Kidney epithelial cell (primary cell): ENCODE results near the gene FHL5. TPM values are rescaled to one million over a fixed set of nuclear protein-coding genes. Genes with fewer than 3 reads are reported as not detected.

Experiments used
- DNase-seq: peaks from one replicate; pipeline ENCODE4 v3.0.0-alpha.2; 2010; ENCODE audit warnings: low read depth
- H3K27me3 ChIP-seq: 2 replicates; pipeline ENCODE4 v1.6.0; 2011; ENCODE audit warnings: low read length; ENCODE audit not compliant: control insufficient read depth, insufficient read depth
- H3K36me3 ChIP-seq: 2 replicates; pipeline ENCODE4 v1.5.1; 2011; ENCODE audit warnings: low read length; ENCODE audit not compliant: control insufficient read depth, insufficient read depth
- H3K4me3 ChIP-seq: 2 replicates; pipeline ENCODE4 v1.5.1; 2011; ENCODE audit warnings: low read depth, mild to moderate bottlenecking, control low read depth, low read length
- total RNA-seq: library from RNA; depleted of rRNA; stranded (reverse); fragments of >200 nt; gene quantifications from 2 replicates; pipeline ENCODE4 v1.2.3, GENCODE V29; 2015
- TF ChIP-seq, protein P1 (sequence below): IDR thresholded peaks from 2 replicates; pipeline ENCODE4 v1.5.1; 2011; ENCODE audit warnings: mild to moderate bottlenecking, moderate library complexity, low read length, control low read depth, inconsistent platforms; ENCODE audit not compliant: insufficient read depth, poor library complexity, severe bottlenecking

The FHL5 gene
- total RNA-seq, 1 donor from 2014 or later: not detected

- no peaks in the 10 kb centered on the region for H3K27me3 ChIP-seq
- H3K4me3 ChIP-seq: no peak overlapping the region
- no peaks in the 10 kb centered on the region for H3K36me3 ChIP-seq
- no peak for DNase-seq
- TF ChIP-seq, protein P1, sequence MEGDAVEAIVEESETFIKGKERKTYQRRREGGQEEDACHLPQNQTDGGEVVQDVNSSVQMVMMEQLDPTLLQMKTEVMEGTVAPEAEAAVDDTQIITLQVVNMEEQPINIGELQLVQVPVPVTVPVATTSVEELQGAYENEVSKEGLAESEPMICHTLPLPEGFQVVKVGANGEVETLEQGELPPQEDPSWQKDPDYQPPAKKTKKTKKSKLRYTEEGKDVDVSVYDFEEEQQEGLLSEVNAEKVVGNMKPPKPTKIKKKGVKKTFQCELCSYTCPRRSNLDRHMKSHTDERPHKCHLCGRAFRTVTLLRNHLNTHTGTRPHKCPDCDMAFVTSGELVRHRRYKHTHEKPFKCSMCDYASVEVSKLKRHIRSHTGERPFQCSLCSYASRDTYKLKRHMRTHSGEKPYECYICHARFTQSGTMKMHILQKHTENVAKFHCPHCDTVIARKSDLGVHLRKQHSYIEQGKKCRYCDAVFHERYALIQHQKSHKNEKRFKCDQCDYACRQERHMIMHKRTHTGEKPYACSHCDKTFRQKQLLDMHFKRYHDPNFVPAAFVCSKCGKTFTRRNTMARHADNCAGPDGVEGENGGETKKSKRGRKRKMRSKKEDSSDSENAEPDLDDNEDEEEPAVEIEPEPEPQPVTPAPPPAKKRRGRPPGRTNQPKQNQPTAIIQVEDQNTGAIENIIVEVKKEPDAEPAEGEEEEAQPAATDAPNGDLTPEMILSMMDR: no peak
Observed at GRCh38 chr6:96528193-96528592, 34.7 kb upstream of the FHL5 start.

- Histone ChIP-seq H3K36me3 (no peaks in the 10 kb centered on the region), H3K27me3 (no peaks in the 10 kb centered on the region), H3K4me3 (no peak overlapping the region)
- no peak for DNase-seq
- TF ChIP-seq, protein P1: no peak
Observed at GRCh38 chr6:96532399-96532798, 30.5 kb upstream of the FHL5 start.

- H3K27me3 ChIP-seq: no peaks in the 10 kb centered on the region
- no peak overlapping the region for H3K4me3 ChIP-seq
- H3K36me3 ChIP-seq: no peaks in the 10 kb centered on the region
- TF ChIP-seq, protein P1: no peak
- DNase-seq: no peak
Observed at GRCh38 chr6:96537726-96538125, 25.2 kb upstream of the FHL5 start.

DNA sequence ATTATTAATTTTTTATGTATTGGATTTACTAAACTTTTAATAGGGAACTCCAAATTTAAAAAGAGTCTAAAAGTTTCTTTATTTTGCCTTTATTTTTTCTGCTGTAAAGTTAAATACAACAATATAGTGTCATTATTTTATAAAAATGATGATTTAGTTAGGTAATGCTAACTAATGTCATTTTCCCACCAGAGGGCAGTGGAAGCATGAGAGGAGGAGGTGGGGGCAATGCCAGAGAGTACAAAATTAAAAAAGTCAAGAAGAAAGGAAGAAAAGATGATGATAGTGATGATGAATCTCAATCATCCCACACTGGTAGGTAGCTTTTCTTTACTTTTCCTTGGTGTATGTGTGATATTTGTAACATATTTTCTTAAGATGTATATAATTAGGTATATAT lies 20.2 kb upstream of the FHL5 start:
- Histone ChIP-seq H3K27me3 (no peaks in the 10 kb centered on the region), H3K4me3 (no peak overlapping the region), H3K36me3 (no peaks in the 10 kb centered on the region)
- DNase-seq: no peak
- TF ChIP-seq, protein P1: no peak

GRCh38 chr6:96545882-96546281 lies 17.0 kb upstream of the FHL5 start:
- no peak for DNase-seq
- no peaks in the 10 kb centered on the region for H3K27me3 ChIP-seq
- H3K36me3 ChIP-seq: no peaks in the 10 kb centered on the region
- TF ChIP-seq, protein P1: no peak
- no peak overlapping the region for H3K4me3 ChIP-seq

DNA sequence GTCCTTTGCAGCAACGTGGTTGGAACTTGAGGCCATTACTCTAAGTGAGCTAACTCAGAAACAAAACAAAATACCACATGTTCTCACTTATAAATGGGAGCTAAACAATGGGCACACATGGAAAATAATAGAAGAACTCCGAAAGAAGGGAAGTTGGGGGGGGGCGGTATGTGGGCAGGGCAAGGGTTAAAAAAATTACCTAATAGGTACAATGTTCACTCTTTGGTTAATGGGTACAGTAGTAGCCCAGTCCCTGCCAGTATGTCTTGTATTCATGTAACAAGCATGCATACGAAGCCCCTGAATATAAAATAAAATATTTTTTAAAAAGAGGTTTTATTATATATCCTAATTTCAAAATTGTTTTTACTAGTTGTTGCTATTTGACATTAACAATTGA lies 15.3 kb upstream of the FHL5 start:
- TF ChIP-seq, protein P1: no peak
- Histone ChIP-seq H3K36me3 (no peaks in the 10 kb centered on the region), H3K27me3 (no peaks in the 10 kb centered on the region), H3K4me3 (no peak overlapping the region)
- no peak for DNase-seq
